ENCODE results near the gene RASL11A.
"Not testable (repeated sequence)": the region's sequence is repeated elsewhere in the genome, so short reads cannot be mapped to it uniquely, and the experiment has no call there.

Gene RASL11A

DNA sequence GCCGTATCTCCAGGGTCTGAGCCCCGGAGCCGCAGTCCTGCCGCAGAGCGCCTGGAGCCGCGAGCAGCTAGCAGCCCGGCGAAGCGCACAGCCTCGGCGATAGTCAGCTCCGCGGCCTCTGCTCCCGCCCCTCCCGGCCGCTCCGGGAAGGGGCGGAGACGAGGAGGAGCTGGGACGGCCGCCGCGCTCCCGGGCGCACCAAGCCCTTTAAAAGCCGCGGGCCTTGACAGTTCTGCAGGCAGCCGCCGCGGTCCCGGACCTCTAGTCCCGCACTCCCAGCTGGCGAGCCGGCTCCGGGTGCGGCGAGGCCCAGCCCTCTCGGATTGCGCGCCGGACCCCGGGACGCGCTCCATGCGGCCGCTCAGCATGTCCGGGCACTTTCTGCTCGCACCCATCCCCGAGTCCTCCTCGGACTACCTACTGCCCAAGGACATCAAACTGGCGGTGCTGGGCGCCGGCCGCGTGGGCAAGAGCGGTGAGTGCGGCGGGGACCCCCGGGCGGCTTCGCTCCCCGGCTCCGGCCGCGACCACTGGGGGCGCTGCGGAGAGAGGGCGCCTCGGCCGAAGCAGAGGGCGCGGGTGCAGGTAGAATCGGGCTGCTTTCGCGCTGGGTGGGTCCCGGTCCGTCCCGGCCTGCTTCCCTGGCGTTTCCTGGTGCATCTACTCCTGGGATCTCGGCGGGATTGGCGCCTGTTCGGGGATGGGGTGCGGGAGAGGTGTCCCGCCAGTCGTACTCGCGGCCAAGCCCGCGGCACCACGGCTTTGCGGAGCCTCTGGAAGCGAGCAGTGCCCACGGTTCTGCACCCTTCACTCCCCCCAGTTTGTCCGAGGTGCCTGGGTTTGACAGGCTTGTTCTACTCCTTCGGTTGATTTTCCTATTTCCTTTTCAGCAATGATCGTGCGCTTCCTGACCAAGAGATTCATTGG is at the start of gene RASL11A:
RASL11A (plus strand) TSS at position 237 of the 927 bp plus-strand sequence; CDS start at position 352, 115 bp downstream.
- DNase-seq = peak; percentile 71

- not testable (repeated sequence) for DNase-seq
These were observed 48.5 kb upstream of the RASL11A start for GRCh38 chr13:27222100-27222499.

DNA sequence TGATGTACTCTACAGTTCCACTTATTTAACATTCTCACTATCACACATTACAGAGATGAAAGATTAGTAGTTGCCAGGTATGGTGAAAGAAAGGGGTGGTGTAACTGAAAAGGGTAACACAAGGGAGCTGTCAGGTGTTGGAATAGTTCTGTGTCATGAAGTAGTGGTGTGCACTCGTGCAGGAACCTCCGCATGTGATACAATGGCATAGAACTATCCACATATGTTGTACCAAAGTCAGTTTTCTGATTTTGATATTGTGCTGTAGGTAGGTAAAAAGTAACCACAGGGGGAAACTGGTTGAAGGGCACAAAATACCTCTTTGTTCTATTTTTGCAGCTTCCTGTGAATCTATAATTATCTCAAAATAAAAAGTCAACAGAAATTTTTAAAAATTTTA is 43.6 kb upstream of the RASL11A start:
- no peak for DNase-seq

DNA sequence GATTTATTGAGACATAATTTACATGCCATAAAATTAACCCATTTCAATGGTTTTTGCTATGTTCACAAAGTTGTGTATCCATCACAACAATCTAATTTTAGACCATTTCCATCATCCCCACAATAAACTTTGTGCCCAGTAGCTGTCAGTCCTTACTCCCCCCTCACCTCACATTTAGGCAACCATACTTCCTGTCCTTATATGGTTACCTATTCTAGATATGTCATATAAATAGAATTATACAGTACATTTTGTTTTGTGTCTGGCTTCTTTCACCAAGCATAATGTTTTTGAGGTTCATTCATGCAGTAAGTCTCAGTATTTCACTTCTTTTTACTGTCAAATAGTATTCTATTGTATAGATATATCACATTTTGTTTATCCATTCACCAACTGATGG is 42.5 kb upstream of the RASL11A start:
- DNase-seq = no peak

GRCh38 chr13:27229642-27230041 is 41.0 kb upstream of the RASL11A start:
- no peak for DNase-seq

- DNase-seq = no peak
These were observed 36.7 kb upstream of the RASL11A start for GRCh38 chr13:27233964-27234363.

- no peak for DNase-seq
These were observed 34.2 kb upstream of the RASL11A start for GRCh38 chr13:27236478-27236877.

DNA sequence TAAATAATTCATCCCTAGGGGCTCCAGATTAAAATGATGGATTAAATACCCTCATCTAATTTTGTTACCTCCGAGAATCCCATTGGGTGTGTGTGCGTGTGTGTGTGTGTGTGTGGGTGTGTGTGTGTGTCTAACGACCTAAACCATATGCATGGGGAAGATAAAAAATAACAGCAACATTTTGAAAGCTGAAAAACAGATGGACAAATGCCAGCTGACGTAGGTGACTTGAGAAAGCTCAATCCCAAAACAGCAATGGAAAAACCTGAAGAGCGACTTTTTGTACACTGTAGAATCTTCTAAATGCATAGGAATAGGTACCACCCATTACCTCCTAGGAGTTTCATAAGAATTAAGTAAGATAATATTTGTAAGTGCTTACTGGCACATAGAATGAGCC is 27.9 kb upstream of the RASL11A start:
- no peak for DNase-seq

GRCh38 chr13:27245610-27246009 is 25.0 kb upstream of the RASL11A start:
- no peak for DNase-seq

DNA sequence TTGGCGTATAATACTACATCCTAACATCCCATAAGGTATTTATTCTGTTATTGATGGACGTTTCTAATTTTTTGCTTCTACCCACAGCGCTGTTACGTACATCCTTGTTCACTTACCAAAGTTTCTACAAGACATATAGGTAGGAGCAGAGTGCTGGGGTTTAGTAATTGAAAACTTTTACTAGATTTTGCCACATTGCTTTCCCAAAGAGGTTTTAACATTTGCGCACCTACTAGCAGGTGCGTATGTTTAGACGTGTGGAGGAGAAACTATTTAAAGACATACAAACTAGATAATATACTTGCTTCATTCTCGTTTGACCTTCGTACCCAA is 19.8 kb upstream of the RASL11A start:
- DNase-seq = no peak

GRCh38 chr13:27251166-27252091 is 19.2 kb upstream of the RASL11A start, which contains the start of gene RPL21:
Gene RPL21, plus strand, starts transcription at chr13:27251558. Its CDS starts 2,219 bp downstream, at chr13:27253777.
- peak; percentile 94 for DNase-seq

- no peak for DNase-seq
These were observed 18.2 kb upstream of the RASL11A start for GRCh38 chr13:27252467-27252866.

- DNase-seq = no peak
These were observed 13.4 kb upstream of the RASL11A start for GRCh38 chr13:27257233-27257568.

DNA sequence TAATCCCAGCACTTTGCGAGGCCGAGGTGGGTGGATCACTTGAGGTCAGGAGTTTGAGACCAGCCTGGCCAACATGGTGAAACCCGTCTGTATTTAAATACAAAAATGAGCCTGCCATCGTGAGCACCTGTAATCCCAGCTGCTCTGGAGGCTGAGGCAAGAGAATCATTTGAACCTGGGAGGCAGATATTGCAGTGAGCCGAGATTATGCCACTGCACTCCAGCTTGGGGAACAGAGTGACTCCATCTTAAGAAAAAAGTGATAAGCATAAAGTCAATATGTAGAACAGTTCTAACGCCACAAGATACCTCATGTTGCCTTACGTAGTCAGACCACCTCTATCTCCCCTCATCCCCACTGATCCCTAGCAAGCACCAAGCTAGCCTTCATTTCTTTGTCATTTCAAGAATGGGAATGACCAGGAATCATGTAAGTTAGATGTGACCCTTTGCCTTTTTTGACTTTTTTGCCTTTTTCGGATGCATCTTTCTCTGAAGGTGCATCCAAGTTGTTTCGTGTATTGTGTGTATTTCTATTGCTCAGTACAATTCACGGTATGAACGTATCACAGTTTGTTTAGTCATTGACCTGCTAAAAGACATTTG is 12.9 kb upstream of the RASL11A start:
- no peak for DNase-seq

DNA sequence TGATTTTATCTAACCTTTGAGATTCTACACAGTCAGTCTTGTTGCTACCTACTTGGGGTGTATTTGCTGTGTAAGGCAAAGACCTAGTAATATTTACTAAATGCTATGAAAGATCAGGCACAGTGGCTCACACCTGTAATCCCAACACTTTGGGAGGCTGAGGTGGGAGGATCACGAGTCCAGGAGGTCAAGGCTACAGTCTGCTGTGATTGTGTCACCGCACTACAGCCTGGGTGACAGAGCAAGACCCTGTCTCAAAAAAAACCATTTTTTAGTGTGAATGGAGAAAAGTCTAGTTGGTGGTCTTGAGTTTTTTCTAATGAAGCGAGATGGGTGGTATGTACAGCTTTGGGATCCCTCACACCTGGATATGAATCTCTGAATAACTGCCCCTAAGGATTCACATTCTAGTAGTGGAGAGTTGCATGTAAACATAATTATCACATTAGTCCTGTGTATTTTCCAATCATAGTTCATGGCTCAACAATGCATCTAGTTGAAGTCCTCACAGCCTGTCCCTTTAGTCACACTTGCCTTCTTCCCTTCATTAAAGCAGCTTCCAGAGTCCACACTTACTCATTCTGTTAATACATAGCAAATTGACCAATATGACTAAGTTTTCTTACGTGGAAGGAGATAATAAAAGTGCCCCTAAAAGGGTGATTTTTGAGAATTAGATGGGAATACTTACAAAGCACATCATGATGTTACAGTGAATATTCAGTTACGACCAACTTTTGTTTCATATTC is 11.8 kb upstream of the RASL11A start:
- no peak for DNase-seq

DNA sequence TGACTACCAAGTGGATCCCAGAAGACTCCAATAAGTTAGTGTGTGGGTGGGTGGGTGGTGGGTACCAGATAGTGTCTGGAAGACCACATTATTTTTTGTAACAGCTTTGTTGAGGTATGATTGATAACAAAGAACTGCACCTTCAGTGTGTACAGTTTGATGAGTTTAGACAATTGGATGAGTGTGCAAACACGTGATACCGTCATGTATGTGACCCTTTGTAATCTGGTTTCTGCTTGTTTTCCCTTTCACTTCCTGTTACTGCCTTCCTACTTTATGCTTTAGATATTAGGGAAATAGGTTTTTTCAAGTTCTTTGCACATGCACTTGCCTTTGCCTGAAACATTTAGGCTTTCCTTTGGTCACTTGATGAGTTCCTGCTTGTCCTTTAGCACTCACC is 10.8 kb upstream of the RASL11A start:
- DNase-seq = no peak

DNA sequence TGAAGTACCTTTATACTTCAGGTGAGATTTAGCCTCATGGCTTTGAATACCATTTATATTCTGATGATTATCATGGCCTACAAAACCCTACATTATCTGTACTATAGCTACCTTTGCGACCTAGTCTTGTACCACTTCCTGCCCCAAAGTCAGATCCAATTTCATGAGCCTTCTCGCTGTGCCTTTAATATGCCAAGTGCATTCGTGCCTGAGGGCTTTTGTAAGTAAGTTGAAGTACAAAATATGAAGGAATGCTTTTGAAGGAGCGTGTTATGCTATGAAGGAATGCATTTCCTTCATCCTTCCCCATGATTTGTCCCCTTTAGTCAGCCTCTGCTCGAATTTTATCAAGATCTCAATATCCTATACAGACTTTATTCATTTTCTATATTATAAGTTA is 9.2 kb upstream of the RASL11A start:
- DNase-seq = no peak

GRCh38 chr13:27263438-27263837 is 7.2 kb upstream of the RASL11A start:
- DNase-seq = no peak

DNA sequence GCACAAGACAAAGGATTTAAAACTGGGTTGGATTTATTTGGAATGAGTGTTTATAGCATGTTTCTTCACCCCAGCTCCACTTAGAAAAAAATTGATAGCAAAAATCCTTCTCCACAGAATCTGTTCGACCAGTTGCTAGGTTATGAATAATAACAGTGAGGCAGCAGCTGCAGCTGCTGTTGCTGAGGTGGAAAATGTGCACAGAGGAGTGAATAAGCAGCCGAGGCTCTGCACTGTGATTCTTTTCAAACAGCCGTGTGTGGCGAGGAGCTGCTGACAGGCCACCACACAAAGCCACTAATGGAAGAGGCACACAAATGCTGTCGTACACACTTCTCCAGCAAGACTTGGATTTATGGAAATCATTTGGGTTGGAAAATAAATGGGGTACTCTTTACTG is 6.4 kb upstream of the RASL11A start:
- DNase-seq = no peak

DNA sequence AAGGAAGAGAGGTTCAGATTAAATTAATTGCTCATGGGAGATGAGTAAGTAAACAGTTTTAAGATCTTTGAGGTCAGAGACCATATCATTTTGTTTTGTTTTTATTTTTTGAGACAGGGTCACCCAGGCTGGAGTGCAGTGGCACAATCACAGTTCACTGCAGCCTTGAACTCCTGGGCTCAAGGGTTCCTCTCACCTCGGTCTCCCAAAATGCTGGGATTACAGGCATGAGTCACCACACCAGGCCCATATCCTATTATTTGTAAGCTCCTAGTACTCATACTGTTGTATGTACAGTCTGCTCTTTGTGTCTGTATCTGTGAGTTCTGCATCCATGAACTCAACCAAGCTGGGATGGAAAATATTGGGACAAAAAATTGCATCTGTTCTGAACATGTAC is 6.0 kb upstream of the RASL11A start:
- DNase-seq = no peak

DNA sequence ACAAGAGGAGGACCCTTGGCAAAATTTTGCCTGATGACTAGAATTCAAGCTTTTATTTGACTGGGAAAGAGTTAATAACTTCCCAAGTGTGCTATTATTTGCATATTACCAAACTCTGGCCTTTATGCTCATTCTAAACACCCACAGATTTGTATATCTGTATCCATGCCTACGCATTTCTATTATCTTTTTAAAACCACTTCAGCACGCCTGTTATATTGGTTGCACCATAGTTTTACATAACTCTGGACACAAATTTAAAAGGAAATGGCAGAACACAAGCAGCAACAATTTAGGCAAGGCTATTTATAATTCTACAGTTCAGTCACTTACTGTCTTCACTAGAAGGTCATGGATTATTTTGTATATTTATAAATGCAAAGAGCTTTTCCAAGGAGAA is 3.7 kb upstream of the RASL11A start:
- no peak for DNase-seq

DNA sequence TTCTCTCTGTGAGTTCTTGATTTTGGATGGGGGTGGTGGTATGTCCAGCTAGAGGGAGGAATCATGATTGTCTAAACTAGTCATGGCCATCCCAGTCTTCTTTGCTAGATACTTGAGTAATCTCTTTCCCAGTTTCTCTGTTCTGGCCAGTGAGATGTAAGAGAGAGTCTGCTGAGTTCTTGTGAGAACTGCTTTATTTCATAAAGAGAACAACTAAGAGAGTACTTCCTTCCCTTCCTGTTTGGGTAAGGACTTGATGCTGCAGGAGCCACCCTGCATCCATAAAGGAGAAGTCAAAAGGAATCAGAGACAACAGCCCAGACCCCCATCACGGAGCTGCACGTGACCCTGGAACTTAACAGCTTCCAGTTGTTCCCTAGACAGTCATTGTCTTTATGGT is 3.0 kb upstream of the RASL11A start:
- DNase-seq = no peak

Measured in NCI-H69 (cell line).